ENCODE measurements around the gene NKD2.

The NKD2 gene

GRCh38 chr5:1074226-1074625, 65.6 kb downstream of the NKD2 start:
- peaks cover 53% of the 10 kb centered on the region for H3K36me3 ChIP-seq (ENCODE audit: control insufficient read depth, insufficient read depth, low read length)
- H3K4me3 ChIP-seq (ENCODE audit: low read depth, low read length) = no peak overlapping the region
- H3K4me1 ChIP-seq (ENCODE audit: control insufficient read depth, insufficient read depth, low read length) = no peaks in the 10 kb centered on the region
- H3K27ac ChIP-seq (ENCODE audit: low read depth, low read length) = no peak overlapping the region
- no peak overlapping the region for H3K9ac ChIP-seq (ENCODE audit: low read length)
- no peaks in the 10 kb centered on the region for H3K9me3 ChIP-seq (ENCODE audit: control insufficient read depth, insufficient read depth, low read depth, low read length)
- no peaks in the 10 kb centered on the region for H3K27me3 ChIP-seq (ENCODE audit: control insufficient read depth, insufficient read depth, low read length)

GRCh38 chr5:1074816-1075554, 66.4 kb downstream of the NKD2 start:
- H3K4me3 ChIP-seq (ENCODE audit: low read depth, low read length) = no peak overlapping the region
- no peaks in the 10 kb centered on the region for H3K9me3 ChIP-seq (ENCODE audit: control insufficient read depth, insufficient read depth, low read depth, low read length)
- peaks cover 56% of the 10 kb centered on the region for H3K36me3 ChIP-seq (ENCODE audit: control insufficient read depth, insufficient read depth, low read length)
- no peak overlapping the region for H3K27ac ChIP-seq (ENCODE audit: low read depth, low read length)
- no peak overlapping the region for H3K9ac ChIP-seq (ENCODE audit: low read length)
- no peaks in the 10 kb centered on the region for H3K4me1 ChIP-seq (ENCODE audit: control insufficient read depth, insufficient read depth, low read length)
- no peaks in the 10 kb centered on the region for H3K27me3 ChIP-seq (ENCODE audit: control insufficient read depth, insufficient read depth, low read length)

- Histone ChIP-seq H3K4me3 (ENCODE audit: low read depth, low read length) (no peak overlapping the region), H3K9me3 (ENCODE audit: control insufficient read depth, insufficient read depth, low read depth, low read length) (no peaks in the 10 kb centered on the region), H3K27ac (ENCODE audit: low read depth, low read length) (no peak overlapping the region), H3K36me3 (ENCODE audit: control insufficient read depth, insufficient read depth, low read length) (peaks cover 58% of the 10 kb centered on the region), H3K27me3 (ENCODE audit: control insufficient read depth, insufficient read depth, low read length) (no peaks in the 10 kb centered on the region), H3K9ac (ENCODE audit: low read length) (no peak overlapping the region), H3K4me1 (ENCODE audit: control insufficient read depth, insufficient read depth, low read length) (no peaks in the 10 kb centered on the region)
Measured at GRCh38 chr5:1075555-1075881, 66.9 kb downstream of the NKD2 start.

GRCh38 chr5:1075931-1076330, 67.3 kb downstream of the NKD2 start:
- Histone ChIP-seq H3K9me3 (ENCODE audit: control insufficient read depth, insufficient read depth, low read depth, low read length) (no peaks in the 10 kb centered on the region), H3K9ac (ENCODE audit: low read length) (no peak overlapping the region), H3K4me3 (ENCODE audit: low read depth, low read length) (no peak overlapping the region), H3K27ac (ENCODE audit: low read depth, low read length) (no peak overlapping the region), H3K4me1 (ENCODE audit: control insufficient read depth, insufficient read depth, low read length) (no peaks in the 10 kb centered on the region), H3K27me3 (ENCODE audit: control insufficient read depth, insufficient read depth, low read length) (no peaks in the 10 kb centered on the region), H3K36me3 (ENCODE audit: control insufficient read depth, insufficient read depth, low read length) (peaks cover 62% of the 10 kb centered on the region)

GRCh38 chr5:1076406-1076805, 67.8 kb downstream of the NKD2 start:
- H3K27ac ChIP-seq (ENCODE audit: low read depth, low read length) = no peak overlapping the region
- H3K4me1 ChIP-seq (ENCODE audit: control insufficient read depth, insufficient read depth, low read length) = no peaks in the 10 kb centered on the region
- H3K9ac ChIP-seq (ENCODE audit: low read length) = no peak overlapping the region
- H3K27me3 ChIP-seq (ENCODE audit: control insufficient read depth, insufficient read depth, low read length) = no peaks in the 10 kb centered on the region
- no peaks in the 10 kb centered on the region for H3K9me3 ChIP-seq (ENCODE audit: control insufficient read depth, insufficient read depth, low read depth, low read length)
- H3K36me3 ChIP-seq (ENCODE audit: control insufficient read depth, insufficient read depth, low read length) = peaks cover 66% of the 10 kb centered on the region
- H3K4me3 ChIP-seq (ENCODE audit: low read depth, low read length) = no peak overlapping the region

GRCh38 chr5:1077026-1077425, 68.4 kb downstream of the NKD2 start:
- H3K27ac ChIP-seq (ENCODE audit: low read depth, low read length) = no peak overlapping the region
- peaks cover 70% of the 10 kb centered on the region for H3K36me3 ChIP-seq (ENCODE audit: control insufficient read depth, insufficient read depth, low read length)
- H3K4me1 ChIP-seq (ENCODE audit: control insufficient read depth, insufficient read depth, low read length) = no peaks in the 10 kb centered on the region
- no peaks in the 10 kb centered on the region for H3K27me3 ChIP-seq (ENCODE audit: control insufficient read depth, insufficient read depth, low read length)
- H3K4me3 ChIP-seq (ENCODE audit: low read depth, low read length) = no peak overlapping the region
- no peak overlapping the region for H3K9ac ChIP-seq (ENCODE audit: low read length)
- no peaks in the 10 kb centered on the region for H3K9me3 ChIP-seq (ENCODE audit: control insufficient read depth, insufficient read depth, low read depth, low read length)

GRCh38 chr5:1077491-1078020, 69.0 kb downstream of the NKD2 start:
- H3K9ac ChIP-seq (ENCODE audit: low read length) = no peak overlapping the region
- H3K4me3 ChIP-seq (ENCODE audit: low read depth, low read length) = no peak overlapping the region
- peaks cover 70% of the 10 kb centered on the region for H3K36me3 ChIP-seq (ENCODE audit: control insufficient read depth, insufficient read depth, low read length)
- H3K4me1 ChIP-seq (ENCODE audit: control insufficient read depth, insufficient read depth, low read length) = no peaks in the 10 kb centered on the region
- H3K27ac ChIP-seq (ENCODE audit: low read depth, low read length) = no peak overlapping the region
- H3K27me3 ChIP-seq (ENCODE audit: control insufficient read depth, insufficient read depth, low read length) = no peaks in the 10 kb centered on the region
- H3K9me3 ChIP-seq (ENCODE audit: control insufficient read depth, insufficient read depth, low read depth, low read length) = no peaks in the 10 kb centered on the region

GRCh38 chr5:1078206-1078605, 69.6 kb downstream of the NKD2 start:
- H3K4me1 ChIP-seq (ENCODE audit: control insufficient read depth, insufficient read depth, low read length) = no peaks in the 10 kb centered on the region
- no peak overlapping the region for H3K27ac ChIP-seq (ENCODE audit: low read depth, low read length)
- H3K9ac ChIP-seq (ENCODE audit: low read length) = no peak overlapping the region
- H3K4me3 ChIP-seq (ENCODE audit: low read depth, low read length) = no peak overlapping the region
- H3K36me3 ChIP-seq (ENCODE audit: control insufficient read depth, insufficient read depth, low read length) = peaks cover 71% of the 10 kb centered on the region
- H3K27me3 ChIP-seq (ENCODE audit: control insufficient read depth, insufficient read depth, low read length) = no peaks in the 10 kb centered on the region
- no peaks in the 10 kb centered on the region for H3K9me3 ChIP-seq (ENCODE audit: control insufficient read depth, insufficient read depth, low read depth, low read length)

- Histone ChIP-seq H3K9ac (ENCODE audit: low read length) (no peak overlapping the region), H3K4me3 (ENCODE audit: low read depth, low read length) (no peak overlapping the region), H3K36me3 (ENCODE audit: control insufficient read depth, insufficient read depth, low read length) (peaks cover 72% of the 10 kb centered on the region), H3K27me3 (ENCODE audit: control insufficient read depth, insufficient read depth, low read length) (no peaks in the 10 kb centered on the region), H3K4me1 (ENCODE audit: control insufficient read depth, insufficient read depth, low read length) (no peaks in the 10 kb centered on the region), H3K27ac (ENCODE audit: low read depth, low read length) (no peak overlapping the region), H3K9me3 (ENCODE audit: control insufficient read depth, insufficient read depth, low read depth, low read length) (no peaks in the 10 kb centered on the region)
Measured at GRCh38 chr5:1078851-1079250, 70.2 kb downstream of the NKD2 start.

GRCh38 chr5:1079486-1079885, 70.9 kb downstream of the NKD2 start:
- no peak overlapping the region for H3K9ac ChIP-seq (ENCODE audit: low read length)
- no peak overlapping the region for H3K4me3 ChIP-seq (ENCODE audit: low read depth, low read length)
- H3K4me1 ChIP-seq (ENCODE audit: control insufficient read depth, insufficient read depth, low read length) = no peaks in the 10 kb centered on the region
- no peaks in the 10 kb centered on the region for H3K27me3 ChIP-seq (ENCODE audit: control insufficient read depth, insufficient read depth, low read length)
- H3K9me3 ChIP-seq (ENCODE audit: control insufficient read depth, insufficient read depth, low read depth, low read length) = no peaks in the 10 kb centered on the region
- peaks cover 75% of the 10 kb centered on the region for H3K36me3 ChIP-seq (ENCODE audit: control insufficient read depth, insufficient read depth, low read length)
- H3K27ac ChIP-seq (ENCODE audit: low read depth, low read length) = no peak overlapping the region

- peaks cover 71% of the 10 kb centered on the region for H3K36me3 ChIP-seq (ENCODE audit: control insufficient read depth, insufficient read depth, low read length)
- no peak overlapping the region for H3K27ac ChIP-seq (ENCODE audit: low read depth, low read length)
- H3K4me1 ChIP-seq (ENCODE audit: control insufficient read depth, insufficient read depth, low read length) = no peaks in the 10 kb centered on the region
Measured at GRCh38 chr5:1079961-1080360, 71.4 kb downstream of the NKD2 start.

More at GRCh38 chr5:1079961-1080360, 71.4 kb downstream of the NKD2 start:
- Histone ChIP-seq H3K9ac (ENCODE audit: low read length) (no peak overlapping the region), H3K27me3 (ENCODE audit: control insufficient read depth, insufficient read depth, low read length) (no peaks in the 10 kb centered on the region), H3K9me3 (ENCODE audit: control insufficient read depth, insufficient read depth, low read depth, low read length) (no peaks in the 10 kb centered on the region), H3K4me3 (ENCODE audit: low read depth, low read length) (no peak overlapping the region)
